NCI-H1105 (cell line): ENCODE measurements around the gene NFXL1.
A peak's percentile ranks its signal among the peaks of the same experiment; 100 is the strongest.

Experiments
- DNase-seq: peaks from one replicate; lab custom pipeline; 2025; lab: John Stamatoyannopoulos, UW

Gene NFXL1

GRCh38 chr4:47831026-47831679, 83.2 kb downstream of the NFXL1 start:
- peak; percentile 53 for DNase-seq

GRCh38 chr4:47830265-47831025, 83.9 kb downstream of the NFXL1 start:
- no peak for DNase-seq

- no peak for DNase-seq
These were observed 84.9 kb downstream of the NFXL1 start for GRCh38 chr4:47829438-47829837.

GRCh38 chr4:47827343-47828047, 86.9 kb downstream of the NFXL1 start:
- DNase-seq = no peak

- no peak for DNase-seq
These were observed 89.5 kb downstream of the NFXL1 start for GRCh38 chr4:47824840-47825239.

- no peak for DNase-seq
These were observed 95.2 kb downstream of the NFXL1 start for GRCh38 chr4:47819178-47819577.

- DNase-seq = no peak
These were observed 97.1 kb downstream of the NFXL1 start for GRCh38 chr4:47817275-47817674.

- no peak for DNase-seq
These were observed 97.6 kb downstream of the NFXL1 start for GRCh38 chr4:47816748-47817147.

GRCh38 chr4:47814618-47815295, 99.6 kb downstream of the NFXL1 start:
- DNase-seq = no peak

- DNase-seq = no peak
These were observed 104.7 kb downstream of the NFXL1 start for GRCh38 chr4:47809654-47810203.

- no peak for DNase-seq
These were observed 109.8 kb downstream of the NFXL1 start for GRCh38 chr4:47804598-47804997.

GRCh38 chr4:47801481-47802002, 112.8 kb downstream of the NFXL1 start:
- DNase-seq = no peak

GRCh38 chr4:47798165-47798564, 116.2 kb downstream of the NFXL1 start:
- DNase-seq = no peak
